ENCODE results near the gene DNMT3L.

GRCh38 chr21:44272284-44272858, 10.7 kb upstream of the DNMT3L start:
- TF ChIP-seq CTCF (IDR thresholded peaks at IDR 0.05) (no peak), EP300 (IDR thresholded peaks at IDR 0.05) (no peak)
